Measurements from ENCODE around the gene P2RX2.

The P2RX2 gene

GRCh38 chr12:132664206-132665148, 45.9 kb downstream of the P2RX2 start:
- FAIRE-seq (no peak), DNase-seq (ENCODE audit: insufficient read length, low spot score) (no peak)
- no peak for TF ChIP-seq TAF1 (IDR thresholded peaks at IDR 0.05; ENCODE audit: low read depth, low read length)
- TF ChIP-seq POU2F2 (IDR thresholded peaks at IDR 0.05; ENCODE audit: low read depth, low read length): no peak
- TF ChIP-seq POLR2A (IDR thresholded peaks at IDR 0.05; ENCODE audit: low read depth, low read length): no peak
- TF ChIP-seq SPI1 (IDR thresholded peaks at IDR 0.05; ENCODE audit: low read depth, low read length): no peak
- TF ChIP-seq POLR2AphosphoS5 (IDR thresholded peaks at IDR 0.05; ENCODE audit: low read depth, low read length): no peak; the same call in 1 of the 2 replicates
- no peak for TF ChIP-seq PAX5 (IDR thresholded peaks at IDR 0.05; ENCODE audit: insufficient read depth, low read length, severe bottlenecking)

GRCh38 chr12:132665149-132665491, 46.5 kb downstream of the P2RX2 start:
- TF ChIP-seq TAF1 (IDR thresholded peaks at IDR 0.05; ENCODE audit: low read depth, low read length): no peak
- TF ChIP-seq POLR2A (IDR thresholded peaks at IDR 0.05; ENCODE audit: low read depth, low read length): no peak
- no peak for TF ChIP-seq PAX5 (IDR thresholded peaks at IDR 0.05; ENCODE audit: insufficient read depth, low read length, severe bottlenecking)
- no peak for TF ChIP-seq SPI1 (IDR thresholded peaks at IDR 0.05; ENCODE audit: low read depth, low read length)
- no peak for TF ChIP-seq POU2F2 (IDR thresholded peaks at IDR 0.05; ENCODE audit: low read depth, low read length)
- no peak for TF ChIP-seq POLR2AphosphoS5 (IDR thresholded peaks at IDR 0.05; ENCODE audit: low read depth, low read length)
- FAIRE-seq: no peak

GRCh38 chr12:132665794-132666193, 47.2 kb downstream of the P2RX2 start:
- DNase-seq (ENCODE audit: insufficient read length, low spot score): no peak
- TF ChIP-seq PAX5 (IDR thresholded peaks at IDR 0.05; ENCODE audit: insufficient read depth, low read length, severe bottlenecking) (no peak), POLR2AphosphoS5 (IDR thresholded peaks at IDR 0.05; ENCODE audit: low read depth, low read length) (no peak), POLR2A (IDR thresholded peaks at IDR 0.05; ENCODE audit: low read depth, low read length) (no peak), SPI1 (IDR thresholded peaks at IDR 0.05; ENCODE audit: low read depth, low read length) (no peak), TAF1 (IDR thresholded peaks at IDR 0.05; ENCODE audit: low read depth, low read length) (no peak), POU2F2 (IDR thresholded peaks at IDR 0.05; ENCODE audit: low read depth, low read length) (no peak)
- FAIRE-seq: no peak

More at GRCh38 chr12:132665149-132665491, 46.5 kb downstream of the P2RX2 start:
- DNase-seq (ENCODE audit: insufficient read length, low spot score): no peak

- FAIRE-seq: no peak
- DNase-seq (ENCODE audit: insufficient read length, low spot score): no peak
- TF ChIP-seq TAF1 (IDR thresholded peaks at IDR 0.05; ENCODE audit: low read depth, low read length) (no peak), POLR2A (IDR thresholded peaks at IDR 0.05; ENCODE audit: low read depth, low read length) (no peak), POLR2AphosphoS5 (IDR thresholded peaks at IDR 0.05; ENCODE audit: low read depth, low read length) (no peak), POU2F2 (IDR thresholded peaks at IDR 0.05; ENCODE audit: low read depth, low read length) (no peak), SPI1 (IDR thresholded peaks at IDR 0.05; ENCODE audit: low read depth, low read length) (no peak), PAX5 (IDR thresholded peaks at IDR 0.05; ENCODE audit: insufficient read depth, low read length, severe bottlenecking) (no peak)
Observed at GRCh38 chr12:132668191-132669088, 49.9 kb downstream of the P2RX2 start.

- no peak for FAIRE-seq
- TF ChIP-seq POU2F2 (IDR thresholded peaks at IDR 0.05; ENCODE audit: low read depth, low read length): no peak
- no peak for TF ChIP-seq POLR2AphosphoS5 (IDR thresholded peaks at IDR 0.05; ENCODE audit: low read depth, low read length)
- TF ChIP-seq POLR2A (IDR thresholded peaks at IDR 0.05; ENCODE audit: low read depth, low read length): no peak
- no peak for TF ChIP-seq TAF1 (IDR thresholded peaks at IDR 0.05; ENCODE audit: low read depth, low read length)
- no peak for TF ChIP-seq PAX5 (IDR thresholded peaks at IDR 0.05; ENCODE audit: insufficient read depth, low read length, severe bottlenecking)
- no peak for TF ChIP-seq SPI1 (IDR thresholded peaks at IDR 0.05; ENCODE audit: low read depth, low read length)
Observed at GRCh38 chr12:132669166-132669879, 50.7 kb downstream of the P2RX2 start.

More at GRCh38 chr12:132669166-132669879, 50.7 kb downstream of the P2RX2 start:
- no peak for DNase-seq (ENCODE audit: insufficient read length, low spot score)

Data from GM12891 (cell line).